K562 (cell line): ENCODE measurements around the gene DIP2C. TPM values are rescaled to one million over a fixed set of nuclear protein-coding genes. Genes with fewer than 3 reads are reported as not detected.

ENCODE experiments used
- ATAC-seq: fragments of 200-7000 bp; cut with Tn5 transposase; 3 replicates; pipeline ENCODE4 v1.9.1; 2020; ENCODE audit warnings: moderate library complexity
- BruUV-seq: library from RNA; stranded (reverse); fragments of 400-500 nt; replicated peaks from 2 replicates; lab custom pipeline; 2021; lab: Mats Ljungman, UMichigan
- CTCF ChIA-PET: fragments of 300-600 bp; formaldehyde crosslinking; extraction: SDS; loops from one replicate; lab custom pipeline; 2021; ENCODE audit warnings: low intra/inter-chr PET ratio; lab: Yijun Ruan, JAX
- POLR2A ChIA-PET: fragments of 300-600, 350-650 bp; sonication (Branson Sonifier 250); formaldehyde crosslinking; extraction: SDS; loops from one replicate; lab custom pipeline; 2021; ENCODE audit warnings: antibody characterized with exemption, inconsistent platforms; lab: Yijun Ruan, JAX
- DNase-seq, 4 experiments: peaks; one replicate each; pipeline versions ENCODE4 v3.0.0 to v3.0.0-alpha.2; 2011 to 2018; ENCODE audit warnings: low spot score in 3 of 4, mixed read lengths in 3 of 4; ENCODE audit errors: extremely low read depth in 1 of 4
- FAIRE-seq: peaks from 2 replicates; lab custom pipeline; 2011; peaks lifted over from hg19 to GRCh38; lab: Jason Lieb, UNC
- H2AFZ ChIP-seq: 2 replicates; pipeline ENCODE4 v1.6.0; 2011; ENCODE audit warnings: low read depth, low read length, control low read depth, inconsistent platforms
- H3K27ac ChIP-seq: fragments of 200-600 bp; 3 replicates; pipeline ENCODE4 v1.8.0; 2011; ENCODE audit warnings: low read depth, mild to moderate bottlenecking, control low read depth, inconsistent platforms, low read length, moderate library complexity, mixed read lengths; ENCODE audit errors: extremely low read depth
- H3K27me3 ChIP-seq, 2 experiments: fragments of 300-600 bp in 1 of 2; 2 replicates in 1 of 2; 3 replicates in 1 of 2; pipeline versions ENCODE4 v1.6.0 to v1.8.0; 2011; ENCODE audit warnings: inconsistent platforms in 2 of 2, low read length in 2 of 2, mild to moderate bottlenecking in 1 of 2, mixed read lengths in 1 of 2, moderate library complexity in 1 of 2; ENCODE audit not compliant: control insufficient read depth in 2 of 2, insufficient read depth in 2 of 2
- H3K36me3 ChIP-seq: fragments of 300-600 bp; 3 replicates; pipeline ENCODE4 v1.8.0; 2011; ENCODE audit warnings: mild to moderate bottlenecking, low read length, inconsistent platforms; ENCODE audit not compliant: control insufficient read depth, insufficient read depth
- H3K4me1 ChIP-seq, 2 experiments: fragments of 200-600 bp in 1 of 2; replicated peaks in 1 of 2; 2 replicates in 1 of 2; 3 replicates in 1 of 2; pipeline versions ENCODE4 v1.5.1 to v1.8.0; 2011; ENCODE audit warnings: inconsistent platforms in 2 of 2, low read length in 2 of 2, mild to moderate bottlenecking in 1 of 2, mixed read lengths in 1 of 2, moderate library complexity in 1 of 2; ENCODE audit not compliant: control insufficient read depth in 2 of 2, insufficient read depth in 2 of 2
- H3K4me2 ChIP-seq: 2 replicates; pipeline ENCODE4 v1.6.1; 2011; ENCODE audit warnings: low read length, control low read depth, inconsistent platforms, mixed read lengths; ENCODE audit not compliant: insufficient read depth
- H3K4me3 ChIP-seq: fragments of 200-600 bp; sonication (generic), shearing (Covaris generic); 2 replicates; pipeline ENCODE4 v1.5.1; 2016; ENCODE audit warnings: control low read depth, inconsistent platforms
- H3K79me2 ChIP-seq: fragments of 200-600 bp; 3 replicates; pipeline ENCODE4 v1.8.0; 2011; ENCODE audit warnings: low read length, inconsistent platforms; ENCODE audit not compliant: control insufficient read depth, insufficient read depth
- H3K9ac ChIP-seq, 2 experiments: 2 replicates each; pipeline versions ENCODE4 v1.6.0 to v1.6.1; 2011; ENCODE audit warnings: low read depth in 2 of 2, low read length in 2 of 2, control low read depth in 1 of 2, inconsistent platforms in 1 of 2, mild to moderate bottlenecking in 1 of 2, mixed read lengths in 1 of 2; ENCODE audit not compliant: insufficient read depth in 1 of 2
- H3K9me1 ChIP-seq: one replicate; pipeline ENCODE4 v1.6.0; 2011; ENCODE audit warnings: inconsistent platforms, mild to moderate bottlenecking, low read length, moderate library complexity; ENCODE audit not compliant: control insufficient read depth, insufficient read depth
- H3K9me3 ChIP-seq: replicated peaks from 2 replicates; pipeline ENCODE4 v1.5.1; 2011; ENCODE audit warnings: low read depth, low read length, inconsistent platforms; ENCODE audit not compliant: control insufficient read depth, insufficient read depth
- H4K20me1 ChIP-seq: replicated peaks from 2 replicates; pipeline ENCODE4 v1.6.1; 2011; ENCODE audit warnings: low read length, inconsistent platforms, mixed read lengths; ENCODE audit not compliant: control insufficient read depth, insufficient read depth
- EP300 ChIP-seq: IDR thresholded peaks from 2 replicates; pipeline ENCODE4 v1.6.1; 2012; ENCODE audit warnings: low read length, improper control_type of control experiment
- EP400 ChIP-seq: fragments of 450-650 bp; IDR thresholded peaks from 2 replicates; pipeline ENCODE4 v1.6.1; 2017; ENCODE audit warnings: antibody characterized with exemption, mild to moderate bottlenecking, moderate library complexity
- HNRNPUL1 ChIP-seq: fragments of 200-400 bp; formaldehyde crosslinking; IDR thresholded peaks from 2 replicates; pipeline ENCODE4 v1.6.1; 2017; ENCODE audit warnings: low read length
- ID3 ChIP-seq, 2 experiments: fragments of 250-450 bp in 1 of 2; fragments of 450-650 bp in 1 of 2; sonication (Bioruptor Pico) in 1 of 2; IDR thresholded peaks; 2 replicates each; pipeline versions ENCODE4 v1.6.1 to v1.8.0; 2016 to 2021; ENCODE audit warnings: mild to moderate bottlenecking in 2 of 2, moderate library complexity in 2 of 2, missing compliant biosample characterization in 1 of 2, missing genetic modification characterization in 1 of 2
- ILK ChIP-seq: fragments of 450-650 bp; IDR thresholded peaks from 2 replicates; pipeline ENCODE4 v1.6.1; 2016; ENCODE audit warnings: missing genetic modification characterization, low read depth, mild to moderate bottlenecking, missing compliant biosample characterization, moderate library complexity, borderline replicate concordance
- KLF10 ChIP-seq: fragments of 250-450 bp; sonication (Bioruptor Pico); IDR thresholded peaks from 2 replicates; pipeline ENCODE4 v1.6.1; 2021; ENCODE audit warnings: matching md5 sums
- MTA2 ChIP-seq: fragments of 450-650 bp; IDR thresholded peaks from 2 replicates; pipeline ENCODE4 v1.6.1; 2016; ENCODE audit warnings: low read depth
- NELFE ChIP-seq: IDR thresholded peaks from 2 replicates; pipeline ENCODE4 v1.6.1; 2011; ENCODE audit warnings: mild to moderate bottlenecking; ENCODE audit not compliant: insufficient read depth, insufficient read length
- NFXL1 ChIP-seq: fragments of 450-650 bp; formaldehyde crosslinking; IDR thresholded peaks from 2 replicates; pipeline ENCODE4 v1.4.0; 2021; ENCODE audit warnings: mild to moderate bottlenecking
- RBFOX2 ChIP-seq: fragments of 200-400 bp; formaldehyde crosslinking; IDR thresholded peaks from 2 replicates; pipeline ENCODE4 v1.6.1; 2017; ENCODE audit warnings: low read depth, mild to moderate bottlenecking, low read length, moderate library complexity
- RFX5 ChIP-seq: IDR thresholded peaks from 2 replicates; pipeline ENCODE4 v1.6.1; 2011; ENCODE audit warnings: low read depth, mild to moderate bottlenecking, improper control_type of control experiment, low read length
- TAL1 ChIP-seq: fragments of 450-650 bp; IDR thresholded peaks from 2 replicates; pipeline ENCODE4 v1.6.1; 2016; ENCODE audit warnings: mild to moderate bottlenecking
- TSC22D4 ChIP-seq: fragments of 450-650 bp; IDR thresholded peaks from 2 replicates; pipeline ENCODE4 v1.6.1; 2016; ENCODE audit warnings: missing genetic modification characterization, missing biosample characterization, control low read depth
- WHSC1 ChIP-seq: IDR thresholded peaks from one replicate; pipeline ENCODE4 v1.6.1; 2012; ENCODE audit warnings: low read length, control low read depth, inconsistent platforms
- XRCC3 ChIP-seq: fragments of 450-650 bp; IDR thresholded peaks from 2 replicates; pipeline ENCODE4 v1.6.1; 2017; ENCODE audit warnings: mild to moderate bottlenecking, moderate library complexity
- ZBTB17 ChIP-seq: fragments of 450-650 bp; formaldehyde crosslinking; IDR thresholded peaks from 2 replicates; pipeline ENCODE4 v1.4.0; 2020; ENCODE audit warnings: mild to moderate bottlenecking
- whole genome bisulfite sequencing: fragments of 100-300 bp; shearing (Covaris generic); methylation state at CpG from one replicate; pipeline ENCODE4 v1.1.6; 2016; ENCODE audit warnings: low coverage, mixed read lengths; ENCODE audit not compliant: insufficient coverage; ENCODE audit errors: missing lambda C conversion rate; 5-methylcytosine and 5-hydroxymethylcytosine counted together
- in situ Hi-C: fragments of 300-500 bp; cut with MboI; formaldehyde crosslinking; loops from 4 replicates; pipeline ENCODE4 v1.15.0; 2018; ENCODE audit warnings: inconsistent platforms, mixed read lengths
- intact Hi-C: fragments of 100-400 bp; cut with micrococcal nuclease; formaldehyde crosslinking; loops from 2 replicates; pipeline ENCODE4 v1.14.2; 2022
- polyA plus RNA-seq, 8 experiments: library from polyadenylated mRNA; depleted of rRNA in 4 of 8; stranded (reverse) in 5 of 8; unstranded in 3 of 8; fragments of >200 nt; fragmentation: Nextera tagmentation in 2 of 8; fragmentation: Illumina TruSeq in 1 of 8; extraction: Ambion mirVana in 2 of 8; extraction: Trizol in 1 of 8; gene quantifications; 2 replicates each; pipeline versions ENCODE4 v1.2.1 to v1.2.3, GENCODE V29; 2011 to 2014; ENCODE audit warnings: inconsistent platforms in 1 of 8, missing spikeins in 1 of 8
- total RNA-seq, 7 experiments: library from RNA; depleted of rRNA in 6 of 7; stranded (reverse); fragments of >200 nt in 6 of 7; fragmentation: Illumina TruSeq in 2 of 7; extraction: Trizol in 2 of 7; gene quantifications; 2 replicates each; pipeline versions ENCODE4 v1.2.1 to v1.2.3, GENCODE V29; 2011 to 2021; ENCODE audit warnings: low replicate concordance in 1 of 7
- TF ChIP-seq, protein P1 (sequence below): fragments of 250-450 bp; sonication (Bioruptor Pico); IDR thresholded peaks from 2 replicates; pipeline ENCODE4 v1.6.1; 2021; ENCODE audit warnings: mild to moderate bottlenecking
- TF ChIP-seq, protein P2 (sequence below): fragments of 450-650 bp; formaldehyde crosslinking; IDR thresholded peaks from 2 replicates; pipeline ENCODE4 v1.4.0; 2022; ENCODE audit warnings: missing genetic modification characterization
- TF ChIP-seq, protein P3 (sequence below): fragments of 150-350 bp; IDR thresholded peaks from 2 replicates; pipeline ENCODE4 v1.6.1; 2014; ENCODE audit warnings: low read depth, mild to moderate bottlenecking, low read length, borderline replicate concordance

The DIP2C gene
- total and polyA plus RNA-seq, 9 of the 15 experiments (the other 6 are each of a cell fraction or from before 2014, with no cell fraction given): 0.01 TPM; not detected in 8

DNA sequence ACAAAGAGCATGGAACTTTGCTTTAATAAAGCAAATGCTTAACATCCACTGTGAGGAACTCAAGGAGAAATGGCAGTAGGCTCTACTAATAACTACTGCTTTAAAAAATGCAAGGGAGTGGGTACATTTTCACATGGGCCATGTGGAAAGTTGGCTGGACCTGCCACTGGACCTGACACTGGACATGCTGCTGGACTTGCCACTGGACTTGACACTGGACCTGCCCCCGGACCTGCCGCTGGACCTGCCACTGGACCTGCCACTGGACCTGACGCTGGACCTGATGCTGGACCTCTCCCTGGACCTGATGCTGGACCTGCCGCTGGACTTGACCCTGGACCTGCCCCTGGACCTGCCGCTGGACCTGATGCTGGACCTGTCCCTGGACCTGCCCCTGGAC, 32.6 kb downstream of the DIP2C start:
- intact Hi-C loops: no loop called here
- TF ChIP-seq, protein P1, sequence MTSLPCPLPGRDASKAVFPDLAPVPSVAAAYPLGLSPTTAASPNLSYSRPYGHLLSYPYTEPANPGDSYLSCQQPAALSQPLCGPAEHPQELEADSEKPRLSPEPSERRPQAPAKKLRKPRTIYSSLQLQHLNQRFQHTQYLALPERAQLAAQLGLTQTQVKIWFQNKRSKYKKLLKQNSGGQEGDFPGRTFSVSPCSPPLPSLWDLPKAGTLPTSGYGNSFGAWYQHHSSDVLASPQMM (CRISPR knock-in tag): no peak
- TF ChIP-seq, protein P2, sequence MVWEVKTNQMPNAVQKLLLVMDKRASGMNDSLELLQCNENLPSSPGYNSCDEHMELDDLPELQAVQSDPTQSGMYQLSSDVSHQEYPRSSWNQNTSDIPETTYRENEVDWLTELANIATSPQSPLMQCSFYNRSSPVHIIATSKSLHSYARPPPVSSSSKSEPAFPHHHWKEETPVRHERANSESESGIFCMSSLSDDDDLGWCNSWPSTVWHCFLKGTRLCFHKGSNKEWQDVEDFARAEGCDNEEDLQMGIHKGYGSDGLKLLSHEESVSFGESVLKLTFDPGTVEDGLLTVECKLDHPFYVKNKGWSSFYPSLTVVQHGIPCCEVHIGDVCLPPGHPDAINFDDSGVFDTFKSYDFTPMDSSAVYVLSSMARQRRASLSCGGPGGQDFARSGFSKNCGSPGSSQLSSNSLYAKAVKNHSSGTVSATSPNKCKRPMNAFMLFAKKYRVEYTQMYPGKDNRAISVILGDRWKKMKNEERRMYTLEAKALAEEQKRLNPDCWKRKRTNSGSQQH (CRISPR knock-in tag): no peak
- TF ChIP-seq WHSC1 (no peak), TAL1 (no peak), TSC22D4 (no peak), ILK (tag) (no peak), KLF10 (CRISPR knock-in tag) (no peak), RBFOX2 (no peak), EP400 (no peak), XRCC3 (no peak), MTA2 (no peak), EP300 (no peak), ID3 (CRISPR knock-in tag; IDR thresholded peaks at IDR 0.05) (no peak), ID3 (tag; IDR thresholded peaks at IDR 0.05) (no peak), RFX5 (no peak), HNRNPUL1 (no peak), NFXL1 (CRISPR knock-in tag) (no peak), ZBTB17 (CRISPR knock-in tag) (no peak), NELFE (no peak)
- TF ChIP-seq, protein P3, sequence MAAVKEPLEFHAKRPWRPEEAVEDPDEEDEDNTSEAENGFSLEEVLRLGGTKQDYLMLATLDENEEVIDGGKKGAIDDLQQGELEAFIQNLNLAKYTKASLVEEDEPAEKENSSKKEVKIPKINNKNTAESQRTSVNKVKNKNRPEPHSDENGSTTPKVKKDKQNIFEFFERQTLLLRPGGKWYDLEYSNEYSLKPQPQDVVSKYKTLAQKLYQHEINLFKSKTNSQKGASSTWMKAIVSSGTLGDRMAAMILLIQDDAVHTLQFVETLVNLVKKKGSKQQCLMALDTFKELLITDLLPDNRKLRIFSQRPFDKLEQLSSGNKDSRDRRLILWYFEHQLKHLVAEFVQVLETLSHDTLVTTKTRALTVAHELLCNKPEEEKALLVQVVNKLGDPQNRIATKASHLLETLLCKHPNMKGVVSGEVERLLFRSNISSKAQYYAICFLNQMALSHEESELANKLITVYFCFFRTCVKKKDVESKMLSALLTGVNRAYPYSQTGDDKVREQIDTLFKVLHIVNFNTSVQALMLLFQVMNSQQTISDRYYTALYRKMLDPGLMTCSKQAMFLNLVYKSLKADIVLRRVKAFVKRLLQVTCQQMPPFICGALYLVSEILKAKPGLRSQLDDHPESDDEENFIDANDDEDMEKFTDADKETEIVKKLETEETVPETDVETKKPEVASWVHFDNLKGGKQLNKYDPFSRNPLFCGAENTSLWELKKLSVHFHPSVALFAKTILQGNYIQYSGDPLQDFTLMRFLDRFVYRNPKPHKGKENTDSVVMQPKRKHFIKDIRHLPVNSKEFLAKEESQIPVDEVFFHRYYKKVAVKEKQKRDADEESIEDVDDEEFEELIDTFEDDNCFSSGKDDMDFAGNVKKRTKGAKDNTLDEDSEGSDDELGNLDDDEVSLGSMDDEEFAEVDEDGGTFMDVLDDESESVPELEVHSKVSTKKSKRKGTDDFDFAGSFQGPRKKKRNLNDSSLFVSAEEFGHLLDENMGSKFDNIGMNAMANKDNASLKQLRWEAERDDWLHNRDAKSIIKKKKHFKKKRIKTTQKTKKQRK: no peak
- in situ Hi-C loops: no loop called here
- Histone ChIP-seq H4K20me1 (peaks cover 5% of the 10 kb centered on the region; the same call in 1 of the 2 replicates), H3K9ac (no peak overlapping the region), H2AFZ (no peak overlapping the region), H3K4me2 (no peak overlapping the region), H3K4me1 (no peaks in the 10 kb centered on the region), H3K9me3 (no peaks in the 10 kb centered on the region), H3K4me3 (no peak overlapping the region), H3K27ac (no peak overlapping the region), H3K9me1 (no peaks in the 10 kb centered on the region), H3K36me3 (no peaks in the 10 kb centered on the region), H3K79me2 (no peaks in the 10 kb centered on the region), H3K27me3 (peaks cover 11 to 28% of the 10 kb centered on the region in 2 experiments; a peak in 4 of 5 replicates)
- BruUV-seq: no TSS peak
- DNase-seq (no peak), FAIRE-seq (no peak), ATAC-seq (no peak)
- WGBS: 15% methylated on average over 4 of the region's 5 CpGs
- CTCF ChIA-PET: no interaction called here
- POLR2A ChIA-PET: no interaction called here
